GM11168 (cell line): Measurements from ENCODE around the gene PITX2.
"Not testable (repeated sequence)": the region's sequence is repeated elsewhere in the genome, so short reads cannot be mapped to it uniquely, and the experiment has no call there.

ENCODE experiments used
- in situ Hi-C: fragments of 300-500 bp; cut with MboI; formaldehyde crosslinking; loops from one replicate; pipeline ENCODE4 v1.12.0; 2022; ENCODE audit warnings: low sequenced_read_pairs; ENCODE audit not compliant: unreplicated experiment

The PITX2 gene

DNA sequence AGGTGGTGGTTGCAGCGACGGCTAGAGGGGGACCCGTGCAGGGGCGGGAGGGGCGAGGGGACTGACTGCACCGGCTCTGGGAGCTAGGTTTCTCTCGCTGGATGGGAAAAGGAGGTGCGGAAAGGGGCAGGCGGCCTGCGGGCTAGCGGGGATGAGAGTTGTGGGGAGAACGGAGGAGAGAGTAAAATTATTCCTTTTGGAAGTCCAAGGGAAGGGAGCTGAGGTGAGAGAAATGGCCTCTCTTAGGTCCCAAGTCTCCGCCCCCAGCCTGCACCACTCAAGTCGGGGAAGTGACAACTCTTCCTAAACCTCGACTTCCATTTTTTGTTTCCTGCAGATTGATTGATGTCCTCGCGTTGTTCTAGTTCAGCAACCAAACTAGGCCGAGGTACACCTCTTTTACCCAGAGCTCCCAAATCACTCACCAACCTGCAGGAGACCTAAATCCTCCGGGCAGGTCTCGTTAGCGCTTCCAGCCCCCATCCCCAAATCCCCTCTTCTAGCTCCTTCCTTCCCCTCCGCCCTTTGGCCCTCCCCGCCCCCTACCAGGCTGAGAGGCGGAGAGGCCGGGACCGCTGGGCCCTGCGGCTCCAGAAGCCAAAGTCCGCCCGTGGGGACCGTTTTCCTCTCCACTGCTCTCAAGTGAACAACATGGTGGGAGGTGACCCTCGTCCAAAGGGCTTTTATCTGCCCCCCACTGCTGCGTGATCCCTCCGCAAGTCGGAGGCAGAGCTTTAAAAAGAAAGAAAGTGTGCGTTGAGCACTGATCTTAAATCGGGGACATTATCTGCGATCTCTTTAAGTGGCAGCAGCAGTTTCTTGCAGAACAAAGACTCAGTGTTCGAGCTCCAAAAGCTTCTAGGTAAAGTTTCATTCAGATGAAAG is 7.3 kb downstream of the PITX2 start:
- in situ Hi-C loops: no loop called here

- in situ Hi-C loops: no loop called here
These were observed 7.9 kb downstream of the PITX2 start for GRCh38 chr4:110614976-110615352.

DNA sequence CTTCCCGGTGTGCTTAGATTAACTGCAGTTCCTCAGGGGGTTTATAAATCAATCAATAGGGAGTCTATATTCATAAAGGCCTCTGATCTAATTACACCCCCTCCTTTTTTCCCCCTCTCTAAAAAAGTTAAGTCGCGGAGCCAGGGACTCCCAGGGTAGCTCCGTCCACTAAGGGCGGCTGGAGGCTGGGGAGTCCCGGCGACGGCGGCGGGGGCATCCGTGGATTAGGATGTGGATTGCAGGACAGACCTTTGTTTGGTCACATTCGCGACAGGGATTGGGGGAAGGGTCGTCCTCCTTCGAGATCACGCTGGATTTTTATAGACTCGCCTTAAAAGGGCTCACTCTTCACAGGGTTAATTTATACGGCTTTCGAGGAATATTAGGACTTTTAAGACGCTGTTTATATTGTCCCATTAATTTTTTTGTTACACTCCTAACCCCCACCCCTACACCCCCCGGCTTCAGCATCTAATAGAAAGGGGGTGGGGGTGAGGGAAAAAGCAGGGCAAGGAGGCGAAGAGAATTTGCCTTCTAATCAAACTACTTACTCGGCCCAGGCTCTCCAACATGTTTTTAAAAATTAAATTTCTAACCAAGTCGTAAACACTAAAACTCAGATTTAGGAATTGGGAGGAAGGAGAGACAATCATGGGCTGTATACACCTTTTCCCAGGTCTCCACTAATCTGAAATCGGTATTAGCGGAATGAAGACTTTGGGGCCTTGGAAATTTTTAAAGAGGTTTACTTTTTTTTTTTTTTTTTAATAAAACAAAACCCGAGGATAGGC is 8.5 kb downstream of the PITX2 start:
- in situ Hi-C loops: no loop called here

- in situ Hi-C loops: no loop called here
These were observed 9.1 kb downstream of the PITX2 start for GRCh38 chr4:110613745-110614144.

DNA sequence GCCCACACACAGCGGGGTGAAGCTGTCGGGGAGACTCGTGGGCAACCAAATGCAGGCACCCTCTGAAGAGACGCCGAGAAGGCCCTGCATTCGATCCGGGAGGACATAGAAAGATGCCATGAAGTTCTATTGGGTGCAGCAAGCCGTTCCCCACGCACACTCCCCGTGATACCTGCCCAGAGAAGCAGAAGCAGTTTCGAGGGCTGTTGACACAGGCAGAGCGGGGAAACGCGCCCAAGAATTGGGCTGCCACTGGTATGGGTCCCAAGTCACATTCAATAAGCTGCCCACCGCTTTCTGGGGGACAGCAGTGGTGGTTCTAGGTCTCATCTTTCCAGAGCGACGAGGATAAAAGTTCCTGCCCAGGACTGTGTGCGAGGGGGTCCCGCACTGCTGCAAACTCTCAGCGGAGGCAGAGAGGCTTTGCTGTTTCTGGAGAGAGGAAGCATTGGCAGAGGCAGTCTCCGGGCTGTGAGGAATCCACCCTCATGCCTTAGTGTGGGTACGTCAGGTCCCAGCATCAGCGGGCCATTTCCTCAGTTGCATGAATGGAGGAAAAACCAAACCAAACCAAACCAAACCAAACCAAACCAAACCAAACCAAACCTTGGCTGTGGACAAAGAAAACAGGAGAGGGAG is 10.1 kb downstream of the PITX2 start:
- in situ Hi-C loops: no loop called here

GRCh38 chr4:110611968-110612447 is 10.9 kb downstream of the PITX2 start:
- in situ Hi-C loops: no loop called here

DNA sequence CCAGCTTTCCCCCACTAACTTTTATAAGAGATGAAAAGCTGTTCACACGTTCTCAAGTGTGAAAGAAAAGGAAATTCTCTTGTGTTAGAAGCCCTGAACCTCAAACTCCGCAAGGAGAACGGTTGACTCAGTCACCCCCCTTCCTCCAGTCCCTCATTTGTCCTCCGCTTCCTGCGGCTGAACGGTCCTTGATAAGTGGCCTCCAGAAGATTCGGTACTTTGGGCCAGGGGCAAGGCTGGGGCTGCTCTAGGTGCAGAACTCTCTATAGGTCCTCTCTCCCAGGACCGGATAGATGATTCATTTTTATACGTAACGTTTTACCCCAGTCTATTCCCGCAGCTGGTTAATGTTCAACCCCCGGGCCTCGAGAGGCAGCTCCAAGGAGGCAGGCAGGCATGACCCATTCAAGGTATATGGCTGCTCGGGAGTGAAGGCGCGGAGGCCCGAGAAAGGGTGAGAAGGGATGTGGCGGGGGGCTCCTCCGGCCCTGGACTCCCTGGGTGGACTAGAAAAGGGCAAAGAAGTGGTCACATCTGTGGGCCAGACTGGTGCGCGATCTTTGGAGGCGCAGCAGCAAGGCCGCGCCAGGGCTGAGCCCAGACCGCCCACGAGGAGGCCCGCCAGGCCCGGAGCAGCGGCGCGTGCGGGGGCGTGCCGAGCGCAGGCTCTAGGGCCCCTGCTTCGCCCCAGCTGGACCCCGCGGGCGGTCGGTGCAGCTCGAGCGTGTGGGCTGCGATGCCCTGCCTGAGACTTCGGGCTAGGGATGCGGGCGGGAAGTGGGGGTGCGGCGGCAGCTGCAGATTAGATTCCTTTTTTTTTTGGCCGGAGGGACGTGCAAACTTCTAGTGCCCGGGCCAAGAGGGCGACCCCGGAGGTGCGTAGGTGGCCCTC is 11.7 kb downstream of the PITX2 start:
- in situ Hi-C loops: no loop called here

DNA sequence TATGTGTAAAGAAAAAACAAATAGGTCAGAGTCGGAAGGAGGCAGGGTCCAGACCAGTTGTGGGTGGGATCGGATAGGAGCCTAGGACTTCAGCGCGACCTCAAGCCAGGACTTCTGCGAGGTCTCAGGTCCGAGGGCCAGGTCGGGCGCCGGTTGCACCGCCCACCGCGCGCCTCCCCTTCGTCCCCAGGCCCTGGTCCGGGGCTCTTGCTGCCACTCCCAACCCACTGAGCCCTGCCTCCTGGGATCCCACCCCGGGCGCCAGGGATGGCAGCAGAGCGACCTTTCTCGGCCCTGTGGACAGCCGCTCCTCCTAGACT is 12.3 kb downstream of the PITX2 start:
- in situ Hi-C loops: no loop called here

- in situ Hi-C loops: no loop called here
These were observed 13.7 kb downstream of the PITX2 start for GRCh38 chr4:110609044-110609750.

DNA sequence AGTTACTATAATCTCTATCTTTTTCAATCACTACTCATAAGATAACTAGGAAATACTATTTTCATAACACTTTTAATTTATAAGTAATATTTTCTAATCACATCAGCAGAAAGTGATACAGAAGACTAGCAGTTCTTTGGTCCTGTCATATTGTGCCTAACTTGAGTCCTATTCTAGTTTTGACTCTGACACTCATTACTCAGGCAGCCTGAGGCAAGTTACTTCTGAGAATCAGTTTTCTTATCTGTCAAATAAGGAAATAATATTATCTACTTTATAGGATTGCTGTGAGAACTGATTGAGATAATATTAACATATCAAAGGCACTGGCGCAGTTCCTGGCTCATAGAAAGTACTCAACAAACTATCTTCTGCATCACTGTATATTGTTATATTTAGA is 17.8 kb downstream of the PITX2 start:
- in situ Hi-C loops: no loop called here

DNA sequence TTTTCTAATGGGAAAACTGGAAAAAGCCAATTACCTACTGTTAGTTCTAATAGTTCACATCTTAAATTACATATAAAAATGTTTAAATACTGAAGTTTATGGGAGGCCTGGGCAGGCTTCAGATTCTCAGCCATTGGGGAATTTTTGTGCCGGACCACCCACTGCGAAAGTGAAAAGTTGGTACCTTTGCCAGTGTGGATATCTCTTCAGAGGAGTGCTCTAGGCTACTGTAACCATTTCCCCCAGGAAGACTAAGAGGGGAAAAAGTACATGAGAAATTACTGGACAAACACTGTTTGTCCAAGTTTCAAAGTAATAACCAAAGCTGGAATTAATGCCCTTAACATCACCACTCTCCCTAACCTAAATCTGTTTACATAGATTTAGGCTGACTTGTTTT is 20.8 kb downstream of the PITX2 start:
- in situ Hi-C loops: no loop called here

DNA sequence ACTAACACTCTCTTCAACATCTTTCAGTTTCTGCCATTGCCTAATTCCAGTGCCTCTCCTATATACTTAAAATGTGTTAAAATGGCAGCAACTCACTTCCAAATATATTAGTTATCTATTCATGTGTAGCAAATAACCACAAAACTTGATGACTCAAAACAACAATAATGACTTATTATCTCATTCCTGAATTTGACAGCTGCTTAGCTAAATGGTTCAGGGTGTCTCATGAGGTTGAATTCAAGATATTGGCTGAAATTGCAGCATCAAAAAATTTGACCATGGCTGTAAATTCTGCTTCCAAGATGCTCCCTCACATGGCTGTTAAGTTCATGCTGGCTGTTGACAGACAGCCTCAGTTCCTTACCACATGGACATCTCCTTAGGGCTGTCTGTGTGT is 25.3 kb downstream of the PITX2 start:
- in situ Hi-C loops: no loop called here

DNA sequence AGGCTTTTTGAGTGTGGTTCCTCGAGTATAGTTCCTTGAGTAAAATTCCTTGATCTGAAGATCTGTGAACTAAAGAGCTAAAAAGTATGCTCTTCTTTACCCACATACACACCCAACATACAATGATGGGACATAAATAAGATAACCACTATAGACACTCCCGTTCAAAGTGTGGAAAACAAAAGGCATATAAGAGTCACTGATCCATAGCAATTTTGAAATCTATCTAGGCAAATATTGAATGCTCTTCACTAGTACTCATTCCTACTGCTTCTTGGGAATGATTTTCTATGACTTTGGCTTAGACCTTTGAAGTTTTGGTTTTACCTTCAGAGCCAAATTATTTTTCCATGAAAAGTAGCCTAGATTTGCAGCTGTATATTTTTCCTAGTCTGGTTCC is 26.4 kb downstream of the PITX2 start:
- in situ Hi-C loops: no loop called here

GRCh38 chr4:110595583-110595982 is 27.3 kb downstream of the PITX2 start:
- in situ Hi-C loops: no loop called here

GRCh38 chr4:110589297-110589696 is 33.6 kb downstream of the PITX2 start:
- in situ Hi-C loops: no loop called here

DNA sequence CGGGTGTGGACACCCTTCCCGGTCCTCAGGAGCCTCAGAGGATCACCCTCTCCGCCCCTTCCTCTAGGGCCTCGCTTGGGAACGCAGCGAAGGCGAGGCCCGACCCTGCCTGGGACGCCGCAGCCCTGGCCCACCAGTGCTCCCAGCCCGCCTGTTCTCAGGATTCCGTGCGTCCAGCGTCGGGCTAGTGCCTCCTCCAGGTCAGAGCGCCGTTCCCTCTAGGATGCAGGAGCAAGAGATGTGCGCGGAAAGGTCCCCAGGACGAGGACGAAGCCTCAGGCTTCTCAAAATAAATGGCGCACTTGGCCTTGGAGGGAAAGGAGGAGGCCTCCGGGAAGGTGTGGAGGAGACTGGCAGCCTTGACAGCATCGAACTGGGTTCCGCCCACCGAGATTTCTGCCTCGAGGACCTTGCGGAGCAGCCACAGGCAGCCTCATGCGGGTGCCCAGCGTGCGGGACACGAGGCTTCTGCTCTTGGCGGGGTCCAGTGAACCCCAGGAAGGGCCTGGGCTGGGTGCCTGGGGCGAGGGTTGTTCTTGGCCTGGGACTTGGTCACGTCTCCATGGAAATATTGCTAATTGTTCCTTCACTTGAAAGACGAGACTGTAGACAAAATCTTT is 35.1 kb downstream of the PITX2 start:
- in situ Hi-C loops: no loop called here

GRCh38 chr4:110586131-110586850 is 36.6 kb downstream of the PITX2 start:
- in situ Hi-C loops: no loop called here

- in situ Hi-C loops: not testable (repeated sequence)
These were observed 46.2 kb downstream of the PITX2 start for GRCh38 chr4:110576696-110577095.
